Activated CD8-positive, alpha-beta T cell treated with anti-CD3 and anti-CD28 coated beads for 36 hours (primary cell): ENCODE results near the gene GNL1. TPM values are rescaled to one million over a fixed set of nuclear protein-coding genes. Genes with fewer than 3 reads are reported as not detected.
A peak's percentile ranks its signal among the peaks of the same experiment; 100 is the strongest.
"Not testable (repeated sequence)": the region's sequence is repeated elsewhere in the genome, so short reads cannot be mapped to it uniquely, and the experiment has no call there.

Experiments used
- ATAC-seq: fragments of 200-7000 bp; cut with Tn5 transposase; one replicate; pipeline ENCODE4 v1.10.0; 2021; ENCODE audit warnings: mild to moderate bottlenecking, moderate library complexity
- CTCF ChIA-PET: fragments of 350-600 bp; sonication (Branson Sonifier 250); formaldehyde crosslinking; loops from one replicate; lab custom pipeline; 2021; ENCODE audit warnings: antibody characterized with exemption; lab: Charles Lee
- POLR2A ChIA-PET: fragments of 350-600 bp; sonication (Branson Sonifier 250); formaldehyde crosslinking; loops from one replicate; lab custom pipeline; 2021; ENCODE audit warnings: antibody characterized with exemption; lab: Charles Lee
- DNase-seq: peaks from one replicate; pipeline ENCODE4 v3.0.0-alpha.2; 2020
- H3K27ac Mint-ChIP-seq: one replicate; pipeline ENCODE4 v1.8.0; 2021; ENCODE audit warnings: mild to moderate bottlenecking, mixed read lengths
- H3K27me3 Mint-ChIP-seq: one replicate; pipeline ENCODE4 v1.8.0; 2021; ENCODE audit warnings: mixed read lengths
- H3K36me3 Mint-ChIP-seq: one replicate; pipeline ENCODE4 v1.8.0; 2021; ENCODE audit warnings: low read depth, mixed read lengths
- H3K4me1 Mint-ChIP-seq: one replicate; pipeline ENCODE4 v1.8.0; 2021; ENCODE audit warnings: low read depth, mixed read lengths
- H3K4me3 Mint-ChIP-seq: one replicate; pipeline ENCODE4 v1.8.0; 2021; ENCODE audit warnings: mild to moderate bottlenecking, moderate library complexity, mixed read lengths
- H3K9me3 Mint-ChIP-seq: one replicate; pipeline ENCODE4 v1.8.0; 2021; ENCODE audit warnings: mixed read lengths
- intact Hi-C: fragments of 100-400 bp; cut with micrococcal nuclease; formaldehyde crosslinking; loops from one replicate; pipeline ENCODE4 v1.10.0; 2022
- total RNA-seq, 2 experiments: library from RNA; stranded (reverse); gene quantifications; one replicate each; pipeline ENCODE4 v1.2.3, GENCODE V29; 2021
- TF ChIP-seq, protein P1 (sequence below): fragments of 200-600 bp; IDR thresholded peaks from one replicate; pipeline ENCODE4 v1.8.0; 2022; ENCODE audit warnings: antibody characterized with exemption, mild to moderate bottlenecking

Gene GNL1
- total RNA-seq, 2 experiments from 2014 or later: 107 to 122 TPM

DNA sequence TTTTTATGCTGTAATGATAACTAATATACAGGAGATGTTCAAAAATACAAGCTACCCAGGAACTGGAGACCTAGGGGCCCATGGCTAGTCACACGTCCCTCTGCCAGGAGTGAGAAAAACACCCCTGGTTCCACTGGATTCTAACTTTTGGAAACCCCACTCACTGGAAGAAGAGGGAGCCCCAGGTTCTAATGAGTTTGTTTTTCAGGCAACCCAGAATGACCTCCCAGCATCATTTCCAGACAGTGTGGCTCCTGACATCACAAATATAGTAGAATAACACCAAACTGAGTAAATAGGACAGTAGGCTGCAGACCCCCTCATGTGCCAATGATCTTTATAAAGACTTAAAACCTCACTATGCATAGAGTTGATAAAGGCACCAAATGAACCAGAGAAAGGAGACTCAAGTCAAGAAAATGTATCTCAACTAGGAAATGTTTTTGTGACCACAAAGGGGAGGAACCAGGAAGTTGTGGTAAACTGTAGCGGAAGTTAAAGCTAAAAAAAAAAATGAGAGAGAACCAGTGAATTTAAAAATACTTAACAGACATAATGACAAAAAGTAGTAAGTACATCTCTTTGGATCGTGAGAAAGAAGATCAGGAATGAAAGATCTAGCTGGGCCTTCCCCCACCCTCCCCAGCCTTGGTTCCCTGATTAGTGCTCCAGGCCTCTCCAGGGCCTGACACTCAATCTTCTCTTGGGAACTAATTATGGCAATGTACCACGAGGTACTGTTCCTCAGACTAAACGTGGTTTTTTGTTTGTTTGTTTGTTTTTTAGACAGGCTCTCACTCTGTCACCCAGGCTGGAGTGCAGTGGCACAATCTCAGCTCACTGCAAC is 47.2 kb downstream of the GNL1 start:
- intact Hi-C loops: no loop called here
- Mint-ChIP-seq H3K27me3 (no peaks in the 10 kb centered on the region), H3K27ac (peak overlapping the region; percentile 95), H3K4me1 (peaks cover 53% of the 10 kb centered on the region), H3K9me3 (peaks cover 2% of the 10 kb centered on the region), H3K4me3 (peak overlapping the region; percentile 48), H3K36me3 (peaks cover 5% of the 10 kb centered on the region)
- POLR2A ChIA-PET: interaction anchor here (0.6 to 14.0 kb wide), 9 partner anchors 10 to 547 kb away, joined by 3 to 251 read pairs (median 6); partner anchors contain the start of gene MRPS18B
- TF ChIP-seq, protein P1, sequence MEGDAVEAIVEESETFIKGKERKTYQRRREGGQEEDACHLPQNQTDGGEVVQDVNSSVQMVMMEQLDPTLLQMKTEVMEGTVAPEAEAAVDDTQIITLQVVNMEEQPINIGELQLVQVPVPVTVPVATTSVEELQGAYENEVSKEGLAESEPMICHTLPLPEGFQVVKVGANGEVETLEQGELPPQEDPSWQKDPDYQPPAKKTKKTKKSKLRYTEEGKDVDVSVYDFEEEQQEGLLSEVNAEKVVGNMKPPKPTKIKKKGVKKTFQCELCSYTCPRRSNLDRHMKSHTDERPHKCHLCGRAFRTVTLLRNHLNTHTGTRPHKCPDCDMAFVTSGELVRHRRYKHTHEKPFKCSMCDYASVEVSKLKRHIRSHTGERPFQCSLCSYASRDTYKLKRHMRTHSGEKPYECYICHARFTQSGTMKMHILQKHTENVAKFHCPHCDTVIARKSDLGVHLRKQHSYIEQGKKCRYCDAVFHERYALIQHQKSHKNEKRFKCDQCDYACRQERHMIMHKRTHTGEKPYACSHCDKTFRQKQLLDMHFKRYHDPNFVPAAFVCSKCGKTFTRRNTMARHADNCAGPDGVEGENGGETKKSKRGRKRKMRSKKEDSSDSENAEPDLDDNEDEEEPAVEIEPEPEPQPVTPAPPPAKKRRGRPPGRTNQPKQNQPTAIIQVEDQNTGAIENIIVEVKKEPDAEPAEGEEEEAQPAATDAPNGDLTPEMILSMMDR: no peak
- DNase-seq (peak; percentile 39), ATAC-seq (peak; percentile 65)
- CTCF ChIA-PET: interaction anchor here (1.2 to 6.4 kb wide), 9 partner anchors 9 to 56 kb away, joined by 3 to 64 read pairs (median 7); no protein-coding TSS in a partner anchor

DNA sequence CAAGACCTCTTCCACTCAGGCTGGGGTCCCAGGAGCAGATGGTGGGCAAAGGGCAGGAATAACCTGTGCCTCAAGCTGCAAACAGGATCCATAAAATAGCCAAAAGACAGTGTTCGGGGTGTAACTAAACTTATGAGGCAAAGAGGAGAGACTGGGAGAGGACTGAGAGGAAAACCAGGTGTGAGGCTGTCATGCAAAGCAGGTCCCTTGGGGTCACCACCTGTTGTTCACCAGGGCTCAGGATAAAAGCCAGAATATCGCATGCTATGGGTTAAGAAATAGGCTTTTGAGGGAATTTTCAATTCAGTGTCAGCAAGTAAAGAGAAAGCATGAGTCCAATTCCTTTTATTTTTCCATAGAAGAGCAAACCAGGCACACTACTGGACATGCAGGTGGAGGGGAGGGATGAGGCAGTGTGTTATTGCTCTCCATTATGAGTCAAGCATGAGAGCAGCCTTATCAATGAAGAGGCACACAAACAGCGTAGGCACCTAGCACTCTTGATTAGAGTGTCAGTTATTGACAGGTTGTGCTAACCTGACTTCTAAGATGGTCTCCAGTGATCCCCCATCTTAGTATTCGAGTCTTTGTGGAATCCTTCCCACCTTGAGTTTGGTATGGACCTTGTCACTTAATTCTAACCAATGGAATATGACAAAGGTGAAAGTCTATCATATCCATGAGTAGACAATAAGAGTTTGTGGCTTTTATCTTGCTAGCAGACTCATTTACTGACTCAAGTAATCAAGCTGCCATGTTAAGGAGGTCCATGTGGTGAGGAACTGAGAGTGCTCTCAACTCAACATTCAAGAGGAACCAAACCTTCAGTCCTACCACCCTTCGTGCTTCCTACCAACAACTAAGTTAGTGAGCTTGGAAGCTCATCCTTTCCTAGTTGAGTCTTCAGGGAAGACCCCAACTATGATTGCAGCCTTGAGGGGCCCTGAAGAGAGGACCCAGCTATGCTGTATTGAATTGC is 48.2 kb downstream of the GNL1 start:
- ChIA-PET POLR2A (interaction anchor here (1.5 to 14.0 kb wide), 3 partner anchors 14 to 24 kb away, joined by 6 to 251 read pairs (median 49); no protein-coding TSS in a partner anchor), CTCF (interaction anchor here (1.2 to 6.4 kb wide), 8 partner anchors 8 to 34 kb away, joined by 3 to 64 read pairs (median 8); no protein-coding TSS in a partner anchor)
- TF ChIP-seq, protein P1: no peak
- ATAC-seq (peak; percentile 27), DNase-seq (no peak)
- intact Hi-C loops: no loop called here
- no peaks in the 10 kb centered on the region for H3K27me3 Mint-ChIP-seq
- peaks cover 5% of the 10 kb centered on the region for H3K36me3 Mint-ChIP-seq
- peaks cover 55% of the 10 kb centered on the region for H3K4me1 Mint-ChIP-seq
- peak overlapping the region; percentile 48 for H3K4me3 Mint-ChIP-seq
- H3K9me3 Mint-ChIP-seq: peaks cover 2% of the 10 kb centered on the region
- H3K27ac Mint-ChIP-seq: peak overlapping the region; percentile 95

DNA sequence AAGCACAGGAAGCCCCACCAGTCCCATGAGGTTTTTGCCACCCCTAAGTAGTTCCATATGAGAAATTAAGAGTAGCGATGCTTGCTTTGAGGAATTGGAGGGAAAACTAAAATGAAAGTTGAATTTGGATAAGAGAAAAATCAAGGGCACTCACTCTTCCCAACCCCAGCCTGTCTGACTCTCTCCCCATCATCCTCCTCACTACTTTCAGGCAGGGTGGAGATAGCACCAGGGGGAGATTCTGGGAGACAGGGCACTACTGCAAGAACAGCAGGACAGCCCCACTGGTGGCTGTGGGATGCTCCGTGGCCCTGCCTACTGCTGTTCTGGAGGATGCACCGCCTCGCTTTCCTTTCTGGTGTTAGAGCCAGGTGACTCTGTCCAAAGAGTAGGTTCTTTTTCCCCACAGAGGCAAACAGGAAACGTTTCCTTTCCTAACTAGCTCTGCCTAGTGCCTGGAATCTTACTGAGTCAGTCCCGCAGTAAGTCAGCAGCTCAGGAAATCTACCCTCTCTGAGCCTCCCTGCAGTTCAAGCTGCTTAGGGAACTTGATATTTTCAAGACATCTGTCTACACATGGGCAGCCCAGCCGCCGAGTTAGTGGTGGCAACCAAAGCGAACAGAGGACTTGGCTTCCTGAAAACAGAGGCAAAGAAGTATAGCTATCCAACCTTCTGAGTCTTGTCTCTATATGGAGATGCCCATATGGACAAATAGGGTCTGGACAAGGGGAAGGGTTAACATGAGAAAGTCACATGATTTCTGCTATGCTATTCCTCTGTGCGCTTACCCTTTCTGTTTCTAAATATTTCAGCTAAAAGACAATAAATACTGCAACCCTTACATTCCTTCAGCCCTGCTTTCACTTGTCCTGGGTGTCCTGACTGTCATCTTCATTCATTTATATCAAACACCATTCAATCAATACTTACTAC is 55.6 kb downstream of the GNL1 start:
- DNase-seq: no peak
- H3K27ac Mint-ChIP-seq: peak overlapping the region; percentile 79

DNA sequence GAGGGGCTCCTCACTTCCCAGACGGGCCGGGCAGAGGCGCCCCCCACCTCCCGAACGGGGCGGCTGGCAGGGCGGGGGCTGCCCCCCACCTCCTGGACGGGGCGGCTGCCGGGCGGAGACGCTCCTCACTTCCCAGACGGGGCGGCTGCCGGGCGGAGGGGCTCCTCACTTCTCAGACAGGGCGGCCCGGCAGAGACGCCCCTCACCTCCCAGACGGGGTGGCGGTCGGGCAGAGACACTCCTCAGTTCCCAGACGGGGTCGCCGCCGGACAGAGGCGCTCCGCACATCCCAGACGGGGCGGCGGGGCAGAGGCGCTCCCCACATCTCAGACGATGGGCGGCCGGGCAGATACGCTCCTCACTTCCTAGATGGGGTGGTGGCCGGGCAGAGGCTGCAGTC is 57.6 kb downstream of the GNL1 start:
- H3K4me3 Mint-ChIP-seq, CTCF ChIA-PET, H3K27ac Mint-ChIP-seq, ATAC-seq, POLR2A ChIA-PET, intact Hi-C loops, DNase-seq, H3K27me3 Mint-ChIP-seq, H3K9me3 Mint-ChIP-seq: not testable (repeated sequence)
- peaks cover 62% of the 10 kb centered on the region for H3K4me1 Mint-ChIP-seq
- peaks cover 15% of the 10 kb centered on the region for H3K36me3 Mint-ChIP-seq

More for the DNA sequence above, 55.6 kb downstream of the GNL1 start:
- TF ChIP-seq, protein P1: no peak
- Mint-ChIP-seq H3K36me3 (peaks cover 2% of the 10 kb centered on the region), H3K4me1 (peaks cover 46% of the 10 kb centered on the region), H3K4me3 (peak overlapping the region; percentile 67), H3K9me3 (peaks cover 2% of the 10 kb centered on the region), H3K27me3 (no peaks in the 10 kb centered on the region)
- POLR2A ChIA-PET: interaction anchor here (0.7 to 6.7 kb wide), 11 partner anchors 8 to 117 kb away, joined by 3 to 97 read pairs (median 7); partner anchors contain the start of genes HLA-E, MRPS18B and PPP1R10
- intact Hi-C loops: no loop called here
- ATAC-seq: peak; percentile 32
- CTCF ChIA-PET: interaction anchor here (1.0 to 3.7 kb wide), 12 partner anchors 8 to 44 kb away, joined by 3 to 24 read pairs (median 8); no protein-coding TSS in a partner anchor
